Measurements from ENCODE around the gene PID1. TPM values are rescaled to one million over a fixed set of nuclear protein-coding genes. Genes with fewer than 3 reads are reported as not detected.

PID1 gene
- total RNA-seq, 1 experiment from 2014 or later, result 2.6 TPM

DNA sequence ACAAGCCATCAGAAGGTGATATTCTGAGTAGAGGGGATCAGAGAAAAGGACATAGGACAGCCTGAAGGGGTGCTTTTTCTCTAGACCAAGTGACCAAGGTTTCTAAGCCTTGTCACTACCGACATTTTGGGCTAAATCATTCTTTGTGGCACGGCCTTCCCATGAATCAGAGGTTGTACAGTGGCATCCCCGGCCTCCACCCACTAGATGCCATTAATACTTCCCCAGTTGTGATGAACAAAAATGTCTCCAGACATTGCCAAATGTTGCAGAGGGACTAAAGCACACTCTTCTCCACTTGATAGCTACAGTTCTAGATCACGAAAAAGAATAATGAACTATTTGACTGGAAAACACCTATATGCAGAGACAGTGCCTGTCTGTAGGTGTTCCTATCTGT lies 143.6 kb downstream of the PID1 start (continued):
- no peak for TF ChIP-seq ATF3 (CRISPR knock-in tag; conservative IDR thresholded peaks at IDR 0.05)
- TF ChIP-seq, protein P1, sequence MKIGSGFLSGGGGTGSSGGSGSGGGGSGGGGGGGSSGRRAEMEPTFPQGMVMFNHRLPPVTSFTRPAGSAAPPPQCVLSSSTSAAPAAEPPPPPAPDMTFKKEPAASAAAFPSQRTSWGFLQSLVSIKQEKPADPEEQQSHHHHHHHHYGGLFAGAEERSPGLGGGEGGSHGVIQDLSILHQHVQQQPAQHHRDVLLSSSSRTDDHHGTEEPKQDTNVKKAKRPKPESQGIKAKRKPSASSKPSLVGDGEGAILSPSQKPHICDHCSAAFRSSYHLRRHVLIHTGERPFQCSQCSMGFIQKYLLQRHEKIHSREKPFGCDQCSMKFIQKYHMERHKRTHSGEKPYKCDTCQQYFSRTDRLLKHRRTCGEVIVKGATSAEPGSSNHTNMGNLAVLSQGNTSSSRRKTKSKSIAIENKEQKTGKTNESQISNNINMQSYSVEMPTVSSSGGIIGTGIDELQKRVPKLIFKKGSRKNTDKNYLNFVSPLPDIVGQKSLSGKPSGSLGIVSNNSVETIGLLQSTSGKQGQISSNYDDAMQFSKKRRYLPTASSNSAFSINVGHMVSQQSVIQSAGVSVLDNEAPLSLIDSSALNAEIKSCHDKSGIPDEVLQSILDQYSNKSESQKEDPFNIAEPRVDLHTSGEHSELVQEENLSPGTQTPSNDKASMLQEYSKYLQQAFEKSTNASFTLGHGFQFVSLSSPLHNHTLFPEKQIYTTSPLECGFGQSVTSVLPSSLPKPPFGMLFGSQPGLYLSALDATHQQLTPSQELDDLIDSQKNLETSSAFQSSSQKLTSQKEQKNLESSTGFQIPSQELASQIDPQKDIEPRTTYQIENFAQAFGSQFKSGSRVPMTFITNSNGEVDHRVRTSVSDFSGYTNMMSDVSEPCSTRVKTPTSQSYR (CRISPR knock-in tag; IDR thresholded peaks at IDR 0.05), result no peak
- TF ChIP-seq, protein P2, sequence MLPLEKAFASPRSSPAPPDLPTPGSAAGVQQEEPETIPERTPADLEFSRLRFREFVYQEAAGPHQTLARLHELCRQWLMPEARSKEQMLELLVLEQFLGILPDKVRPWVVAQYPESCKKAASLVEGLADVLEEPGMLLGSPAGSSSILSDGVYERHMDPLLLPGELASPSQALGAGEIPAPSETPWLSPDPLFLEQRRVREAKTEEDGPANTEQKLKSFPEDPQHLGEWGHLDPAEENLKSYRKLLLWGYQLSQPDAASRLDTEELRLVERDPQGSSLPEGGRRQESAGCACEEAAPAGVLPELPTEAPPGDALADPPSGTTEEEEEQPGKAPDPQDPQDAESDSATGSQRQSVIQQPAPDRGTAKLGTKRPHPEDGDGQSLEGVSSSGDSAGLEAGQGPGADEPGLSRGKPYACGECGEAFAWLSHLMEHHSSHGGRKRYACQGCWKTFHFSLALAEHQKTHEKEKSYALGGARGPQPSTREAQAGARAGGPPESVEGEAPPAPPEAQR (CRISPR knock-in tag; IDR thresholded peaks at IDR 0.05), result no peak
- TF ChIP-seq ZNF317 (CRISPR knock-in tag; IDR thresholded peaks at IDR 0.05; ENCODE audit: borderline replicate concordance, low read depth), result no peak
- no peak for TF ChIP-seq GABPB1 (CRISPR knock-in tag; IDR thresholded peaks at IDR 0.05)
- TF ChIP-seq TEAD1 (CRISPR knock-in tag; IDR thresholded peaks at IDR 0.05), result no peak
- TF ChIP-seq MXD4 (CRISPR knock-in tag; IDR thresholded peaks at IDR 0.05; ENCODE audit: borderline replicate concordance), result no peak

- Mint-ChIP-seq H3K27me3 (ENCODE audit: low read depth) (no peaks in the 10 kb centered on the region), H3K27ac (no peak overlapping the region), H3K9me3 (peaks cover 20% of the 10 kb centered on the region), H3K4me1 (no peaks in the 10 kb centered on the region), H3K36me3 (no peaks in the 10 kb centered on the region), H3K4me3 (no peak overlapping the region)
- TF ChIP-seq ZNF317 (CRISPR knock-in tag; IDR thresholded peaks at IDR 0.05; ENCODE audit: borderline replicate concordance, low read depth), result no peak
- no peak for TF ChIP-seq ATF1 (CRISPR knock-in tag; IDR thresholded peaks at IDR 0.05)
- TF ChIP-seq ZNF425 (CRISPR knock-in tag; conservative IDR thresholded peaks at IDR 0.05), result no peak
- TF ChIP-seq E2F5 (CRISPR knock-in tag; IDR thresholded peaks at IDR 0.05), result no peak
- TF ChIP-seq, protein P3, sequence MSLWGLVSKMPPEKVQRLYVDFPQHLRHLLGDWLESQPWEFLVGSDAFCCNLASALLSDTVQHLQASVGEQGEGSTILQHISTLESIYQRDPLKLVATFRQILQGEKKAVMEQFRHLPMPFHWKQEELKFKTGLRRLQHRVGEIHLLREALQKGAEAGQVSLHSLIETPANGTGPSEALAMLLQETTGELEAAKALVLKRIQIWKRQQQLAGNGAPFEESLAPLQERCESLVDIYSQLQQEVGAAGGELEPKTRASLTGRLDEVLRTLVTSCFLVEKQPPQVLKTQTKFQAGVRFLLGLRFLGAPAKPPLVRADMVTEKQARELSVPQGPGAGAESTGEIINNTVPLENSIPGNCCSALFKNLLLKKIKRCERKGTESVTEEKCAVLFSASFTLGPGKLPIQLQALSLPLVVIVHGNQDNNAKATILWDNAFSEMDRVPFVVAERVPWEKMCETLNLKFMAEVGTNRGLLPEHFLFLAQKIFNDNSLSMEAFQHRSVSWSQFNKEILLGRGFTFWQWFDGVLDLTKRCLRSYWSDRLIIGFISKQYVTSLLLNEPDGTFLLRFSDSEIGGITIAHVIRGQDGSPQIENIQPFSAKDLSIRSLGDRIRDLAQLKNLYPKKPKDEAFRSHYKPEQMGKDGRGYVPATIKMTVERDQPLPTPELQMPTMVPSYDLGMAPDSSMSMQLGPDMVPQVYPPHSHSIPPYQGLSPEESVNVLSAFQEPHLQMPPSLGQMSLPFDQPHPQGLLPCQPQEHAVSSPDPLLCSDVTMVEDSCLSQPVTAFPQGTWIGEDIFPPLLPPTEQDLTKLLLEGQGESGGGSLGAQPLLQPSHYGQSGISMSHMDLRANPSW (CRISPR knock-in tag; conservative IDR thresholded peaks at IDR 0.05; ENCODE audit: low read depth), result no peak
- no peak for TF ChIP-seq ATF3 (CRISPR knock-in tag; conservative IDR thresholded peaks at IDR 0.05)
- no peak for TF ChIP-seq KAT7 (CRISPR knock-in tag; IDR thresholded peaks at IDR 0.05; ENCODE audit: borderline replicate concordance)
- ChIA-PET CTCF (no interaction called here), POLR2A (no interaction called here)
- ATAC-seq, result no peak
- no peak for DNase-seq (ENCODE audit: low spot score)
These were observed 145.0 kb downstream of the PID1 start for GRCh38 chr2:229126066-229126465.
